Endothelial cell (in vitro differentiated cells): ENCODE measurements around the gene MTCL1. TPM values are rescaled to one million over a fixed set of nuclear protein-coding genes. Genes with fewer than 3 reads are reported as not detected.

ENCODE experiments used
- DNase-seq: peaks from one replicate; pipeline ENCODE4 v3.0.0; 2021; ENCODE audit warnings: low spot score
- H3K27ac Mint-ChIP-seq: one replicate; pipeline ENCODE4 v1.8.0; 2021; ENCODE audit warnings: mixed read lengths, inconsistent platforms; ENCODE audit not compliant: unreplicated experiment
- H3K27me3 Mint-ChIP-seq: one replicate; pipeline ENCODE4 v1.8.0; 2021; ENCODE audit warnings: mild to moderate bottlenecking, moderate library complexity, mixed read lengths, inconsistent platforms; ENCODE audit not compliant: unreplicated experiment
- H3K36me3 Mint-ChIP-seq: one replicate; pipeline ENCODE4 v1.8.0; 2021; ENCODE audit warnings: mild to moderate bottlenecking, low read depth, mixed read lengths, inconsistent platforms; ENCODE audit not compliant: unreplicated experiment
- H3K4me1 Mint-ChIP-seq: one replicate; pipeline ENCODE4 v1.8.0; 2021; ENCODE audit warnings: mild to moderate bottlenecking, mixed read lengths, inconsistent platforms; ENCODE audit not compliant: unreplicated experiment
- H3K4me3 Mint-ChIP-seq: one replicate; pipeline ENCODE4 v1.8.0; 2021; ENCODE audit warnings: mild to moderate bottlenecking, mixed read lengths, inconsistent platforms; ENCODE audit not compliant: unreplicated experiment
- H3K9me3 Mint-ChIP-seq: one replicate; pipeline ENCODE4 v1.8.0; 2021; ENCODE audit warnings: mixed read lengths, inconsistent platforms; ENCODE audit not compliant: unreplicated experiment
- CTCF ChIP-seq: fragments of 200-600 bp; sonication (generic); IDR thresholded peaks from one replicate; pipeline ENCODE4 v1.5.0; 2021; ENCODE audit warnings: antibody characterized with exemption; ENCODE audit not compliant: unreplicated experiment
- total RNA-seq: library from RNA; stranded (reverse); fragmentation: NEBNext Ultra II Directional; extraction: Animal tissue kit (Norgen Biotek cat#: 25700); gene quantifications from one replicate; pipeline ENCODE4 v1.2.1, GENCODE V29; 2021; ENCODE audit not compliant: unreplicated experiment

MTCL1 gene
- total RNA-seq, 1 donor from 2014 or later: 3.8 TPM

- no peak for DNase-seq
- TF ChIP-seq CTCF: no peak
- Mint-ChIP-seq H3K36me3 (no peaks in the 10 kb centered on the region), H3K4me1 (peaks cover 4% of the 10 kb centered on the region), H3K27me3 (no peaks in the 10 kb centered on the region), H3K4me3 (no peak overlapping the region), H3K27ac (no peak overlapping the region), H3K9me3 (no peaks in the 10 kb centered on the region)
These were observed 65.3 kb downstream of the MTCL1 start for GRCh38 chr18:8770657-8771056.

- Mint-ChIP-seq H3K27ac (no peak overlapping the region), H3K27me3 (no peaks in the 10 kb centered on the region), H3K36me3 (no peaks in the 10 kb centered on the region), H3K4me3 (no peak overlapping the region), H3K4me1 (peaks cover 7% of the 10 kb centered on the region), H3K9me3 (no peaks in the 10 kb centered on the region)
- no peak for DNase-seq
- TF ChIP-seq CTCF: no peak
These were observed 66.6 kb downstream of the MTCL1 start for GRCh38 chr18:8771930-8772329.

- Mint-ChIP-seq H3K36me3 (no peaks in the 10 kb centered on the region), H3K9me3 (no peaks in the 10 kb centered on the region), H3K27ac (no peak overlapping the region), H3K27me3 (no peaks in the 10 kb centered on the region), H3K4me3 (no peak overlapping the region), H3K4me1 (peaks cover 7% of the 10 kb centered on the region)
- no peak for DNase-seq
- no peak for TF ChIP-seq CTCF
These were observed 68.6 kb downstream of the MTCL1 start for GRCh38 chr18:8773980-8774379.

- Mint-ChIP-seq H3K36me3 (no peaks in the 10 kb centered on the region), H3K4me1 (peaks cover 7% of the 10 kb centered on the region), H3K4me3 (no peak overlapping the region), H3K27ac (no peak overlapping the region), H3K27me3 (no peaks in the 10 kb centered on the region), H3K9me3 (no peaks in the 10 kb centered on the region)
- DNase-seq: no peak
- TF ChIP-seq CTCF: no peak
These were observed 70.9 kb downstream of the MTCL1 start for GRCh38 chr18:8776013-8776943.

GRCh38 chr18:8777846-8778245, 72.5 kb downstream of the MTCL1 start:
- H3K4me3 Mint-ChIP-seq: no peak overlapping the region
- no peaks in the 10 kb centered on the region for H3K9me3 Mint-ChIP-seq
- H3K36me3 Mint-ChIP-seq: no peaks in the 10 kb centered on the region
- no peak for DNase-seq
- H3K4me1 Mint-ChIP-seq: peaks cover 3% of the 10 kb centered on the region
- peaks cover 2% of the 10 kb centered on the region for H3K27me3 Mint-ChIP-seq
- H3K27ac Mint-ChIP-seq: no peak overlapping the region
- no peak for TF ChIP-seq CTCF
